Endothelial cell of umbilical vein (primary cell): ENCODE data around the gene TSC22D3. TPM values are rescaled to one million over a fixed set of nuclear protein-coding genes. Genes with fewer than 3 reads are reported as not detected.

ENCODE experiments used
- BruUV-seq: library from RNA; stranded (reverse); fragments of 400-500 nt; replicated peaks from 2 replicates; lab custom pipeline; 2021; lab: Mats Ljungman, UMichigan
- CTCF ChIA-PET: fragments of 300-600, 350-600 bp; sonication (Branson Sonifier 250); formaldehyde crosslinking; loops from one replicate; lab custom pipeline; 2021; ENCODE audit warnings: antibody characterized with exemption, inconsistent platforms; lab: Charles Lee
- POLR2A ChIA-PET: fragments of 300-600, 350-600 bp; sonication (Branson Sonifier 250); formaldehyde crosslinking; loops from one replicate; lab custom pipeline; 2021; ENCODE audit warnings: antibody characterized with exemption, inconsistent platforms; lab: Charles Lee
- DNase-seq: peaks from one replicate; pipeline ENCODE4 v3.0.0-alpha.2; 2011; ENCODE audit warnings: low read depth, low spot score
- FAIRE-seq: peaks from 2 replicates; lab custom pipeline; 2011; peaks lifted over from hg19 to GRCh38; lab: Jason Lieb, UNC
- H2AFZ ChIP-seq: 2 replicates; pipeline ENCODE4 v1.6.0; 2012; ENCODE audit warnings: low read depth, low read length, control low read depth, inconsistent platforms
- H3K27ac ChIP-seq: 2 replicates; pipeline ENCODE4 v1.5.1; 2011; ENCODE audit warnings: low read depth, mild to moderate bottlenecking, control low read depth, low read length, moderate library complexity; ENCODE audit not compliant: insufficient read depth
- H3K27me3 ChIP-seq, 2 experiments: 2 replicates each; pipeline versions ENCODE4 v1.6.0 to v1.6.1; 2011; ENCODE audit warnings: low read length in 2 of 2, mixed read lengths in 1 of 2; ENCODE audit not compliant: control insufficient read depth in 2 of 2, insufficient read depth in 2 of 2
- H3K36me3 ChIP-seq, 2 experiments: 2 replicates in 1 of 2; 3 replicates in 1 of 2; pipeline ENCODE4 v1.5.1; 2011; ENCODE audit warnings: low read length in 2 of 2, mild to moderate bottlenecking in 1 of 2, moderate library complexity in 1 of 2; ENCODE audit not compliant: control insufficient read depth in 2 of 2, insufficient read depth in 2 of 2; ENCODE audit errors: extremely low read depth in 1 of 2
- H3K4me1 ChIP-seq: 3 replicates; pipeline ENCODE4 v1.5.1; 2011; ENCODE audit warnings: mild to moderate bottlenecking, low read length; ENCODE audit not compliant: control insufficient read depth, insufficient read depth; ENCODE audit errors: extremely low read depth
- H3K4me2 ChIP-seq: 2 replicates; pipeline ENCODE4 v1.6.1; 2011; ENCODE audit warnings: low read length, control low read depth, mixed read lengths; ENCODE audit not compliant: insufficient read depth
- H3K4me3 ChIP-seq, 3 experiments: fragments of 200-600 bp in 1 of 3; sonication (generic), shearing (Covaris generic) in 1 of 3; replicated peaks in 1 of 3; 2 replicates each; pipeline ENCODE4 v1.5.1; 2011 to 2016; ENCODE audit warnings: control low read depth in 3 of 3, low read length in 3 of 3, mild to moderate bottlenecking in 2 of 3, inconsistent platforms in 1 of 3, low read depth in 1 of 3, moderate library complexity in 1 of 3; ENCODE audit not compliant: insufficient read depth in 1 of 3
- H3K79me2 ChIP-seq: 2 replicates; pipeline ENCODE4 v1.6.0; 2012; ENCODE audit warnings: low read length, inconsistent platforms; ENCODE audit not compliant: control insufficient read depth, insufficient read depth
- H3K9ac ChIP-seq: replicated peaks from 2 replicates; pipeline ENCODE3; 2011; ENCODE audit warnings: low read length, control low read depth; ENCODE audit not compliant: insufficient read depth; ENCODE audit errors: extremely low read depth
- H3K9me1 ChIP-seq: replicated peaks from 3 replicates; pipeline ENCODE4 v1.6.0; 2011; ENCODE audit warnings: mild to moderate bottlenecking, low read length; ENCODE audit not compliant: control insufficient read depth, insufficient read depth; ENCODE audit errors: extremely low read depth
- H3K9me3 ChIP-seq: replicated peaks from 2 replicates; pipeline ENCODE4 v1.5.1; 2012; ENCODE audit warnings: low read length, inconsistent platforms; ENCODE audit not compliant: control insufficient read depth, insufficient read depth
- H4K20me1 ChIP-seq: replicated peaks from 2 replicates; pipeline ENCODE3; 2011; ENCODE audit warnings: mild to moderate bottlenecking, low read length; ENCODE audit not compliant: control insufficient read depth, insufficient read depth; ENCODE audit errors: extremely low read depth
- GATA2 ChIP-seq: IDR thresholded peaks from 2 replicates; pipeline ENCODE4 v1.7.0; 2011; ENCODE audit warnings: low read depth, mild to moderate bottlenecking, moderate library complexity, mixed read lengths, low read length; ENCODE audit not compliant: insufficient read length, insufficient read depth
- POLR2A ChIP-seq: IDR thresholded peaks from 2 replicates; pipeline ENCODE4 v1.6.1; 2012; ENCODE audit warnings: low read depth, mild to moderate bottlenecking, control low read depth, low read length
- POLR2AphosphoS5 ChIP-seq: IDR thresholded peaks from 2 replicates; pipeline ENCODE4 v1.6.1; 2012; ENCODE audit warnings: low read depth, mild to moderate bottlenecking, control low read depth, low read length, moderate library complexity; ENCODE audit not compliant: insufficient read depth
- dilution Hi-C: fragments of 300-500 bp; cut with MboI; formaldehyde crosslinking; loops from one replicate; pipeline ENCODE4 v1.15.0; 2019; ENCODE audit warnings: low sequenced_read_pairs; ENCODE audit not compliant: extremely low pct_ligation_motif_present
- intact Hi-C: fragments of 100-400 bp; cut with micrococcal nuclease; formaldehyde crosslinking; loops from one replicate; pipeline ENCODE4 v1.10.0; 2022
- polyA plus RNA-seq, 4 experiments: library from polyadenylated mRNA; depleted of rRNA in 3 of 4; stranded (reverse) in 3 of 4; unstranded in 1 of 4; fragments of >200 nt; gene quantifications; 2 replicates each; pipeline versions ENCODE4 v1.2.1 to v1.2.3, GENCODE V29; 2011 to 2012; ENCODE audit warnings: missing spikeins in 1 of 4
- total RNA-seq: library from RNA; stranded (reverse); gene quantifications from 2 replicates; pipeline ENCODE4 v1.2.3, GENCODE V29; 2021
- TF ChIP-seq, protein P1 (sequence below): IDR thresholded peaks from 2 replicates; pipeline ENCODE4 v1.6.1; 2011; ENCODE audit not compliant: insufficient read depth, insufficient read length

Gene TSC22D3
- total and polyA plus RNA-seq, 2 donors (not counting 3 experiments of a cell fraction or from before 2014, with no cell fraction given): 21.1 to 37.4 TPM

DNA sequence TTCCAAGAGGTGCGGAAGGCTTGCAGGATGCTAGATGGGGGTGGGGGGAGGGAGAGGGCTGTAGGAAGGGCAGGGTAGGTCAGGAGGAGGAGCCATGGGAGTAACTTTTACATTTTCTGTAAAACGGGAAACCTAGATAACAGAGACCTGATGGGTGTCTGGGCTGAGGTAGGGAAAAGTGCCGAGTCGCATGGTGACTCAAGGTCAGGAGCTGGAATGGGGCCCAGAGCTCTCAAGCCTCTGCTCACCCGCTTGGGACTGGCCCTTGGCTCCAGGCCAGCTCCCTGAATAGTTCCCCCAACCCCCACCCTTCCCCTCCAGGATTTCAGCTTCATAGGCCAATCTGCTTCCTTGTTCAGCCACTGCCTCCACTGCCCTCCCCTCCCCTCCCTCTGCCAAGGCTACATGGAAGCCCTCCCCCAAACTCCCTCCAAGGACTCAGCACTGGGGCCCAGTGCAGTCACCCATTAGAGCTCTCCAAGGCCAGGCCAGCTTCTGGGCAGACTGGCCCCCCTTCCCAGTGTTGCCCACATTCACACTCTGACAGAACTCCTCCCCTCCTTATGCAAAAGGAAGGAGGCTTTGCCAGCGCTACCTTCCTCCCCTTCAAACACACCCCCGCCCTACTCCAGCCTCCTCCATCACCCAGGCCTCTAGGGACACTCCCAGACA is 43.6 kb downstream of the TSC22D3 start:
- Histone ChIP-seq H4K20me1 (no peaks in the 10 kb centered on the region), H3K36me3 (no peaks in the 10 kb centered on the region), H3K4me1 (peaks cover 24% of the 10 kb centered on the region), H3K4me3 (no peak overlapping the region), H3K9me3 (no peaks in the 10 kb centered on the region), H3K9me1 (no peaks in the 10 kb centered on the region), H3K27ac (peak overlapping the region; percentile 13), H3K9ac (peak overlapping the region; percentile 8), H2AFZ (peak overlapping the region; percentile 41), H3K27me3 (no peaks in the 10 kb centered on the region), H3K4me2 (peak overlapping the region; percentile 8), H3K79me2 (no peaks in the 10 kb centered on the region)
- ChIA-PET CTCF (interaction anchor here (0.6 to 2.8 kb wide), 11 partner anchors 9 to 77 kb away, joined by 3 to 25 read pairs (median 5); partner anchors contain the start of genes NCBP2L and TSC22D3), POLR2A (interaction anchor here (0.6 to 1.7 kb wide), 6 partner anchors 10 to 166 kb away, joined by 3 to 8 read pairs (median 4); no protein-coding TSS in a partner anchor)
- peak; percentile 90 for DNase-seq
- TF ChIP-seq POLR2AphosphoS5 (no peak), POLR2A (peak; percentile 26)
- intact Hi-C loops (loop anchor here (1.0 to 5.0 kb wide), 3 partner anchors 9 to 55 kb away; partner anchors contain the start of genes NCBP2L and TSC22D3), dilution Hi-C loops (no loop called here)
- peak; percentile 96 for FAIRE-seq
- BruUV-seq: no TSS peak

DNA sequence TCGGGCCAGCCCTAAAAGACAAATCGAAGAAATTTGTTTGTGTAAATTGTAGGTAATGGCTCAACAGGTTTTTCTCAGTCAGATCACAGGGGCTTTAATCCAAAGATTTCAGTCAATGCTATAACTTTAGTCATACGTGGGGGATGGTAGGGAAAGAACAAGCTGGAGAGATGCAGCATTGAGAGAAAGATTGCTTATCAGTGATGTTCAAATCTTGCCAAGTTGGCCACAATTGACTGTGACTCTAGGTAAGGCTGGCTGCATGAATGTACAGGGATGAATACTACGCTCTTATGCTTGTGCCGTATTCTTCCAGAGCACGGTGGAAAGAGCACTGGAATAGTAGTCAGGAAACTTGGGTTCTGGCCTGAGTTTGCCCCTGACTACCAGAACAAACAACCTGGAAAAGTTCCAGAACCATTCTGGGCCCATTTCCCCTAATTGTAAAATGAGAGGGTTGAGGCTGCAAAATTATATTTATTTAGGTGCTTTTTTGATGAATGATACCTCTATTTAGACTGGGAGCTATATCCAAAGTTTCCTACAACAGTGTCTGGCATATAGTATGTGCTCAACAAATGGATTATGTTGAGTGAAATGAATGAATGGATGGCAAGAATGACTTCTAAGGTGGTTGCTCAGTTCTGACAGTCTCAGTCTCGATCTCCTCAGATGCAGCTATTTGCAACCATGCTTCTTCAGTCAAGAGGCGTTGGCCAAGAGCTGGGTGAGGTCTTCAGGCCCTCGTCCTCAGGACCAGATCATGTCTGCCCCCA is 44.4 kb downstream of the TSC22D3 start:
- Histone ChIP-seq H3K4me3 (no peak overlapping the region), H3K4me1 (peaks cover 32% of the 10 kb centered on the region), H3K79me2 (no peaks in the 10 kb centered on the region), H4K20me1 (no peaks in the 10 kb centered on the region), H3K4me2 (peak overlapping the region; percentile 8), H3K27me3 (no peaks in the 10 kb centered on the region), H3K36me3 (no peaks in the 10 kb centered on the region), H2AFZ (peak overlapping the region; percentile 8), H3K9me3 (no peaks in the 10 kb centered on the region), H3K9me1 (no peaks in the 10 kb centered on the region), H3K27ac (peak overlapping the region; percentile 13), H3K9ac (no peak overlapping the region)
- peak; percentile 24 for TF ChIP-seq GATA2
- TF ChIP-seq, protein P1, sequence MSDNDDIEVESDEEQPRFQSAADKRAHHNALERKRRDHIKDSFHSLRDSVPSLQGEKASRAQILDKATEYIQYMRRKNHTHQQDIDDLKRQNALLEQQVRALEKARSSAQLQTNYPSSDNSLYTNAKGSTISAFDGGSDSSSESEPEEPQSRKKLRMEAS: no peak
- BruUV-seq: no TSS peak
- ChIA-PET POLR2A (interaction anchor here (0.6 to 1.7 kb wide), 5 partner anchors 11 to 1613 kb away, joined by 3 to 8 read pairs (median 4); no protein-coding TSS in a partner anchor), CTCF (interaction anchor here (0.9 to 2.8 kb wide), 10 partner anchors 10 to 76 kb away, joined by 3 to 25 read pairs (median 6); partner anchors contain the start of genes NCBP2L and TSC22D3)
- dilution Hi-C loops (no loop called here), intact Hi-C loops (loop anchor here (5.0 kb wide), 2 partner anchors 46 to 54 kb away; partner anchors contain the start of genes NCBP2L and TSC22D3)
- FAIRE-seq (peak; percentile 72), DNase-seq (peak; percentile 57)
